DND-41 (cell line): Measurements from ENCODE around the gene TOMM22.

ENCODE experiments used
- CTCF ChIP-seq: IDR thresholded peaks from 2 replicates; pipeline ENCODE4 v1.5.1; 2012; ENCODE audit warnings: borderline replicate concordance, low read length, moderate library complexity, mild to moderate bottlenecking; ENCODE audit not compliant: poor library complexity, severe bottlenecking; ENCODE audit errors: extremely low read depth
- EZH2 ChIP-seq: IDR thresholded peaks from 3 replicates; pipeline ENCODE4 v1.6.1; 2012; ENCODE audit warnings: borderline replicate concordance, low read depth, mild to moderate bottlenecking, moderate library complexity, low read length, inconsistent platforms; ENCODE audit not compliant: severe bottlenecking

- no peak for TF ChIP-seq CTCF
- TF ChIP-seq EZH2: no peak
Observed at GRCh38 chr22:38733724-38734381, 52.1 kb downstream of the TOMM22 start.
